SK-N-SH treated with all-trans-retinoic acid at 6 μM for 48 hours (cell line): ENCODE results near the gene PSMD14.

Source experiments
- ARNTL ChIP-seq: fragments of 450-650 bp; formaldehyde crosslinking; IDR thresholded peaks from 2 replicates; pipeline ENCODE4 v1.5.0; 2020; ENCODE audit warnings: low read depth, mild to moderate bottlenecking, moderate library complexity, borderline replicate concordance
- CSRNP3 ChIP-seq: fragments of 250-450 bp; sonication (Bioruptor Pico); IDR thresholded peaks from 2 replicates; pipeline ENCODE4 v1.5.1; 2021; ENCODE audit warnings: mild to moderate bottlenecking, moderate library complexity
- ZFP30 ChIP-seq: fragments of 450-650 bp; formaldehyde crosslinking; IDR thresholded peaks from 2 replicates; pipeline ENCODE4 v1.5.0; 2022; ENCODE audit warnings: mild to moderate bottlenecking, moderate library complexity
- ZNF70 ChIP-seq: fragments of 450-650 bp; formaldehyde crosslinking; IDR thresholded peaks from 2 replicates; pipeline ENCODE4 v1.5.0; 2020; ENCODE audit warnings: mild to moderate bottlenecking, moderate library complexity

- no peak for TF ChIP-seq CSRNP3 (CRISPR knock-in tag)
- TF ChIP-seq ARNTL (CRISPR knock-in tag): no peak
- no peak for TF ChIP-seq ZNF70 (CRISPR knock-in tag)
- no peak for TF ChIP-seq ZFP30 (CRISPR knock-in tag)
Measured at GRCh38 chr2:161415034-161415986, 107.1 kb downstream of the PSMD14 start.
